Measurements from ENCODE around the gene ACTR8.

DNA sequence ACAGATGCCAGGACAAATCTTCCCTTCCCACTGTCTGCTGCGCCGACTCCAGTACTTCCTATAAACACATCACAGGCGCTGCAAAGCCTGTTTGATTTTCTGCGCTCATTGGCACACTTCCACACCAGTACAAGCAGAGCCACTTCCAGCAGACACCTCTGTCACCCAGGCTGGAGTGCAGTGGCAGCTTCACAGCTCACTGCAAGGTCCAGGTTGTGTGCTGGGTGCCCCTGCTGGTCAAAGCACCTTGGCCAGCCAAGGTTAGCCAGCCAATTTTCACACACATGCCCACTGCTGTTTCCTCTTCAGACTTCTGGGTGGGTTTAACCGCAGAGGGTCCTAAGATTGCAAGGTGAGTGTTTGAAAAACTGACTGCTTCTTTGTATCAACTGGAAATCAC is 40.7 kb downstream of the ACTR8 start:
- TF ChIP-seq CTCF (IDR thresholded peaks at IDR 0.05), result no peak
- TF ChIP-seq POLR2A (IDR thresholded peaks at IDR 0.05), result no peak
